Fibroblast of skin of back (primary cell): ENCODE data around the gene STK38L.

ENCODE experiments used
- DNase-seq: peaks from one replicate; pipeline ENCODE4 v3.0.0-alpha.2; 2013

STK38L gene

GRCh38 chr12:27324530-27324929, 80.4 kb downstream of the STK38L start:
- DNase-seq: no peak

GRCh38 chr12:27330846-27331245, 86.8 kb downstream of the STK38L start:
- DNase-seq: no peak

- DNase-seq: peak; percentile 92
These were observed 87.3 kb downstream of the STK38L start for GRCh38 chr12:27331291-27331926.

- DNase-seq: no peak
These were observed 87.8 kb downstream of the STK38L start for GRCh38 chr12:27331927-27332324.

- no peak for DNase-seq
These were observed 88.3 kb downstream of the STK38L start for GRCh38 chr12:27332407-27332713.

- peak; percentile 59 for DNase-seq
These were observed 88.8 kb downstream of the STK38L start, which contains the start of gene BMAL2 for GRCh38 chr12:27332714-27333402. TSS of gene BMAL2 (plus strand) at chr12:27332836. CDS start at chr12:27333073, 237 bp downstream.

- DNase-seq: no peak
These were observed 89.4 kb downstream of the STK38L start for GRCh38 chr12:27333403-27334009.

- no peak for DNase-seq
These were observed 90.1 kb downstream of the STK38L start for GRCh38 chr12:27334042-27334720.

GRCh38 chr12:27334721-27335082, 90.6 kb downstream of the STK38L start:
- no peak for DNase-seq

GRCh38 chr12:27335364-27336281, 91.5 kb downstream of the STK38L start:
- no peak for DNase-seq

- DNase-seq: no peak
These were observed 92.2 kb downstream of the STK38L start for GRCh38 chr12:27336282-27336653.

GRCh38 chr12:27337376-27337775, 93.3 kb downstream of the STK38L start:
- DNase-seq: no peak

- DNase-seq: no peak
These were observed 94.4 kb downstream of the STK38L start for GRCh38 chr12:27338473-27338872.

- DNase-seq: no peak
These were observed 96.9 kb downstream of the STK38L start for GRCh38 chr12:27340971-27341370.

GRCh38 chr12:27342536-27342935, 98.5 kb downstream of the STK38L start:
- DNase-seq: no peak

- DNase-seq: peak; percentile 96
These were observed 99.3 kb downstream of the STK38L start for GRCh38 chr12:27343255-27344000.

- no peak for DNase-seq
These were observed 100.2 kb downstream of the STK38L start for GRCh38 chr12:27344246-27344645.

GRCh38 chr12:27344760-27345159, 100.7 kb downstream of the STK38L start:
- DNase-seq: no peak

GRCh38 chr12:27345376-27345775, 101.3 kb downstream of the STK38L start:
- DNase-seq: no peak

- no peak for DNase-seq
These were observed 103.7 kb downstream of the STK38L start for GRCh38 chr12:27347779-27348178.

- DNase-seq: no peak
These were observed 107.4 kb downstream of the STK38L start for GRCh38 chr12:27351476-27351875.

GRCh38 chr12:27355486-27355885, 111.4 kb downstream of the STK38L start:
- DNase-seq: no peak
